Stimulated activated CD8-positive, alpha-beta memory T cell treated with anti-CD3 and anti-CD28 coated beads, Interleukin-4, amount 100 ng/mL, for 48 hours (primary cell): Measurements from ENCODE around the gene PALS2.

Experiments
- DNase-seq: peaks from one replicate; pipeline ENCODE4 v3.0.0-alpha.2; 2020

Gene PALS2

GRCh38 chr7:24595671-24596418, 22.6 kb downstream of the PALS2 start:
- no peak for DNase-seq

DNA sequence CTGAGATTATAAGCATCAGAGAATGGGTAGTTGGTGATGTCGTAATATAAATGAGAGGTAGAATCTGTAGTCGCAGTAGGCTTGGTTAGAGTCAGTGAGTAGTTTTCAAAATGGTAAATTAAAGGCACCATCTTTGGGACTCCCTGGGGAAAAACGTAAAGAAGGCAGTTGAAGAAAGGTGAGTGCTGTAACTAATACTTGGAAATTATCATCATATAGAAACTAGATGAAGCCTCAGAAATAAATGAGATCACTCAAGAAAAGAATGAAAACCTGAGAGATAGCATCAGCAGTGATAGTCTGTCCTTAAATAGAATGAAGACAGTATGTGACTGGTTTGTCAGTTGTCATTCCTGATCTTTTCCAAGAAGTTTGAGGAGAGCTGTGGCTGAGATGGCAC, 23.8 kb downstream of the PALS2 start:
- DNase-seq, result no peak

- DNase-seq, result no peak
Measured at GRCh38 chr7:24601600-24601999, 28.3 kb downstream of the PALS2 start.

DNA sequence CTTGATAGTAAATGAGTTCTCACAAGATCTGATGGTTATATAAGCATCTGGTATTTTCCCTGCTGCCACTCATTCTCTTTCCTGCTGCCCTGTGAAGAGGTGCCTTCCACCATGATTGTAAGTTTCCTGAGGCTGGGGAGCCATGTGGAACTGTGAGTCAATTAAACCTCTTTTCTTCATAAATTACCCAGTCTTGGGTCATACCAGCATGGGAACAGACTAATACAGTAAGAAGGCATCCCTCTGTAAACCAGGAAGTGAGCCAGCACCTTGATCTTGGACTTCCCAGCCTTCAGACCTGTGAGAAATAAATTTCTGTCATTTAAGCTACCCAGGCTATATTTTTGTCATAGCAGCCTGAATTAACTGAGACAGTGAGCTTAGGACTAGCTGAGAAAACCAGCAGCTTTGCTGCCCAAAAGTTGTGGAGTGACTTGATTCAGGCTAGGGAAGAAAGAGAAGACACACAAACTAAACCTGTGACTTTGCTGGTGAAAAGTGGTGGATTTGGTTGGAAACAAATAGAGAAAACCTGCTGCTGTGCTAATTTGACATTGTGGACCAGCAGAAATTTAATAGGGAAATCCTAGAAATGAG, 29.7 kb downstream of the PALS2 start:
- DNase-seq, result no peak

DNA sequence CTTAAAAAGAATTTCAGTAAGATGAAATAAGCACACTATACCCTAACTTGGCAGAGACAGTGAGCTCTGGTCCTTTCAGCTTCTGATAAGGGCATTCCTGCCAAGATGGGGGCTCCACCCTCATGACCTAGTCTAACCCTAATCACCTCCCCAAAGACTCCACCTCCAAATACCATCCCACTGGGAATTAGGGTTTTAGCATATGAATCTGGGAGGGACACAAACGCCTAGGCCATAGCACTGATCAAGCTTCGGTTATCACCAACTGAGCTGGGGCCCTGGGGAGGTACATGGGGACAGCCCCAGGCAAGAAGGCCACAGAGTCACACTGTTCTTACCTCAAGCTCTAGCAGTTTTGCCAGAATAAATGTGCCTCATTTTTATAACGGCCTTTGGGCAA, 31.4 kb downstream of the PALS2 start:
- no peak for DNase-seq

DNA sequence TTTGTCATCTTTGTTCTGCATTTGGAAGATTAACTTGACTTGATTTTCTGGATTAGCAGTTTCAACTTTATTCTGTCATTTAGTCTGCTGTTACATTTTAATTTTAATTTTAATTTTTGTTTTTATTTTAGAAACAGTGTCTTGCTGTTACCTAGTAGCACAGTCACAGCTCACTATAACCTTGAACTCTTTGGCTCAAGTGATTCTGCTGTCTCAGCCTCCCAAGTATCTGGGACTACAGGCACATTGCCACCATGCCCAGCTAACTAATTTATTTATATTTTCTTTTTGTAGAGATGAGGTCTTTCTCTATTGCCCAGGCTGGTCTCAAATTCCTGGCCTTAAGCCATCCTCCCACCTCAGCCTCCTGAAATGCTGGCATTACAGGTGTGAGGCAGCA, 35.3 kb downstream of the PALS2 start:
- no peak for DNase-seq

DNA sequence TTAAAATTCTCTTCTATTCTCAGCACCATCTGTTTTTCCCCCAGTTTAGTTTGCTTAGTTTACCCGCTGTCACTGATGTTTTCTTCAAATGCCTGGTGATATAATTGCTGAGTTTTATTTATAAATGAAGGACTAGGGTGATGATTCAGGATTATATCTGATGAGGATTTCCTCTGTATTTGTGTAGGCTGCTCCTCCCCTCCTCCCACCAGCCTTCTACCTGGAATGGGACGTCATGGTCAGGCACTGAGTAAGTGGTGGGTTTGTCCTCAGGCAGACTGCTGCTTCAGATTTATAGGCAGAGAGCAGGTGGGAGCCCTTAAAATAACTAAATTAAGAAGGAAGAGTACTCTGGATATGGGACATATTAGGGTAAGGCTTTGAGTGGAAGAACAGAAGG, 35.8 kb downstream of the PALS2 start:
- no peak for DNase-seq

DNA sequence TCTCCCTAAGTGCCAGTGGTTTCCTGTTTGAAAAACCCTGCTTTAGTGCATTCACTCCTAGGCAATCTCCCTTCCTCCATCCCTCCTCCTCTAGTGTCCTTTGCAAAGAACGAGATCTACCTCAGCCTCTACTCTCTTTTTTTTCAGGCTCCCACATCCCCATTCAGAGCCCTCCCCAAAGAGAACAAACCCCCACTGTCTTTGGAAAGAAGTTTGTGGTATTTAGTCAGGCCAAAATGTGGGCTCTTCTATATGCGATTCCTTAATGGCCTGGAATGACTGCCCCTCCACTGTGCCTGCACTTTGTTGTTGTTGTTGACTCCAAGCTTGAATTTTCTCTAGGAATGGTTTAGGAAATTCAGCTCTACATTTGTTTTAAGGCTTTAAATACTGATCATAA, 36.3 kb downstream of the PALS2 start:
- no peak for DNase-seq

GRCh38 chr7:24611130-24611529, 37.9 kb downstream of the PALS2 start:
- no peak for DNase-seq

DNA sequence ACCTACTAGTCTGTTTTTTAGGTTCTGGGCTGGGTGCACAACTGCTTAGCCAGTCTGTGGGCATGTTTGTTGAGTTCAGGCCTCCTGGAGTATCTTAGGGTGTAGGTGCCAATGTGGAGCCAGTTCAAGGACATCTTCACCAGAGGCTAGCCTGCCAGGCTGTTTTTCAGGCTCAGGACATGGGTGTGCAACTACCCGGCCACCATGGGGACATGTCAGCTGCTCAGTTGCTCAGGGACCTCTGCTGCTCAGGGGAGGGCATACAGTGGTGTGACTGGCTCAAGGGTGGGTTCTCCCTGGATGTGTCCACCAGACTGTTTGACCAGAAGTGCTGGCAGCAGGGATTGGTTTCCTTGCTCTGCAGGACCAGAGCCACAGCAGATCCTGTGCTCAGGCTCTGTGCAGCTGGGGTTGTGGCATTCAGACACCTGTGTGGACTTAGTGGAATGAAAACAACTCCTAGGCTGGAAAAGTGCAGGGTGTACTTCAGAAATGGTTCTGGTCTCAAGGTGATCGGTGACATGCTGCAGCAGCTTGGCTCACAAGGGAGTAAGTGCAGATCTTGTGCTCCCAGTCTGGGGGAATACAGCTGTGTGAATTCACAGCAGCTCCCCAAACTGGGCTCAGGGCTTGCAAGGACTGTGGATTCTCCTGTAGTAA, 44.8 kb downstream of the PALS2 start:
- DNase-seq, result no peak

DNA sequence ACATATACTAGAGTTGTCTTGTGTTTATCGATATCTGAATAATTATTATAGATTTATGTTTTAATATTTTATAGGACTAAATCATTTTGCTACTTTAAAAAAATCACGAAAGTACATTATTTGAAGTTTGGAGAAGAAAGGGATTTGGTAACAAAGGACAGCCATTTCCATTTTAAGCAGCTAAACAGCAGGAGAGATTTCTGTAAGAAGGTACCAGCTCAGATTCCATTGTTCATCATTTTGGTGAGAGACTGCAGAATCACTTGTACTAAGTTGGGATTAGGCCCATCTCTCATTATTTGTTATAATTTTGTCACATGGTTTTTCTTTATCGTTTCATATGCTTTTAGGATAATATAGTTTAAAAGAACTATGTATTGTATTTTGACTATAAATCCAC, 46.7 kb downstream of the PALS2 start:
- no peak for DNase-seq

DNA sequence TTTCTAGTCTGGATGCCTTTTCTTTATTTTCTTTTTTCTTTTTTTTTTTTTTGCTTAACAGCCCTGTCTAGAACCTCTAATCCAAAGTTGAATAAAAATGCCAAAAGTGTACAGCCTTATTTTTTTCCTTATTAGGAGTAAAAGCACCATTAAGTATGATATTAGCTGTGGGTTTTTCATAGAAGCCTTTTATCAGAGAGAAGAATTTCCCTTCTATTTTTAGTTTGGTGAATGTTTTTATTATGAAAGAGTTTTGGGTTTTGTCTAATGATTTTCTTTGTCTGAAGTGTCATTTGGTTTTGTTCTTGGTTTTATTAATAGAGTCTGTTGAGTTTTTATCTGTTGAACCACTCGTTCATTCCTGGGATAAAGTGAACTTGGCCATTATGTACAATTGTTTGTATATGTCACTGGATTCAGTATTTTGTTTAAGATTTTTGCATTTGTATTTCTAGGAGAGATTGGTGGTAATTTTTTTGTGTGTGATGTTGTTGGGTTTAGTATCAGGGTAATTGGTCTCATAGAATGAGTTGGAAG, 49.5 kb downstream of the PALS2 start:
- no peak for DNase-seq
